ENCODE measurements around the gene TIMELESS.
"Not testable (repeated sequence)": the region's sequence is repeated elsewhere in the genome, so short reads cannot be mapped to it uniquely, and the experiment has no call there.

DNA sequence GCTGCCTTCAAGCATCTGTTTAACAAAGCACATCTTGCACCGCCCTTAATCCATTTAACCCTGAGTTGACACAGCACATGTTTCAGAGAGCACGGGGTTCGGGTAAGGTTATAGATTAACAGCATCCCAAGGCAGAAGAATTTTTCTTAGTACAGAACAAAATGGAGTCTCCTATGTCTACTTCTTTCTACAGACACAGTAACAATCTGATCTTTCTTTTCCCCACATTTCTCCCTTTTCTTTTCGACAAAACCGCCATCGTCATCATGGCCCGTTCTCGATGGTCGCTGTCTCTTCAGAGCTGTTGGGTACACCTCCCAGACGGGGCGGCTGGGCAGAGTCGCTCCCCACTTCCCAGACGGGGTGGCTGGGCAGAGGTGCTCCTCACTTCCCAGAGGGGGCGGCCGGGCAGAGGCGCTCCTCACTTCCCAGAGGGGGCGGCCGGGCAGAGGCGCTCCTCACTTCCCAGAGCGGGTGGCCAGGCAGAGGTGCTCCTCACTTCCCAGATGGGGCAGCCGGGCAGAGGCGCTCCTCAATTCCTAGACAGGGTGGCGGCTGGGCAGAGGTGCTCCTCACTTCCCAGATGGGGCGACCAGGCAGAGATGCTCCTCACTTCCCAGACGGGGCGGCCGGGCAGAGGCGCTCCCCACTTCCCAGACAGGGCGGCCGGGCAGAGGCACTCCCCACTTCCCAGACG, 44.3 kb upstream of the TIMELESS start:
- not testable (repeated sequence) for TF ChIP-seq CTCF, POLR2AphosphoS5 (IDR thresholded peaks at IDR 0.05)

Data from prostate gland (tissue), 2 donors.